Smooth muscle cell (in vitro differentiated cells): ENCODE data around the gene FAM222A. TPM values are rescaled to one million over a fixed set of nuclear protein-coding genes. Genes with fewer than 3 reads are reported as not detected.

Source experiments
- DNase-seq: peaks from one replicate; lab custom pipeline; 2025; ENCODE audit not compliant: unreplicated experiment; lab: John Stamatoyannopoulos, UW
- H2AFZ ChIP-seq: fragments of 200-600 bp; sonication (generic); 2 replicates; pipeline ENCODE4 v1.6.0; 2016; ENCODE audit warnings: antibody characterized with exemption, low read depth, mild to moderate bottlenecking
- H3F3A ChIP-seq: fragments of 200-600 bp; sonication (generic); 2 replicates; pipeline ENCODE4 v1.6.0; 2017; ENCODE audit warnings: antibody characterized with exemption, low read depth
- H3K27ac ChIP-seq: fragments of 200-600 bp; sonication (generic); 2 replicates; pipeline ENCODE4 v1.5.1; 2016; ENCODE audit warnings: low read depth, mild to moderate bottlenecking
- H3K27me3 ChIP-seq: fragments of 200-600 bp; sonication (generic); 2 replicates; pipeline ENCODE4 v1.6.1; 2016; ENCODE audit warnings: low read depth, mild to moderate bottlenecking
- H3K36me3 ChIP-seq: fragments of 200-600 bp; sonication (generic); 2 replicates; pipeline ENCODE4 v1.5.1; 2016; ENCODE audit warnings: low read depth
- H3K4me1 ChIP-seq: fragments of 200-600 bp; sonication (generic); 2 replicates; pipeline ENCODE4 v1.5.1; 2016; ENCODE audit warnings: low read depth
- H3K4me2 ChIP-seq: fragments of 200-600 bp; sonication (generic); 2 replicates; pipeline ENCODE4 v1.6.0; 2016; ENCODE audit warnings: mild to moderate bottlenecking
- H3K4me3 ChIP-seq: fragments of 200-600 bp; sonication (generic); 2 replicates; pipeline ENCODE4 v1.5.1; 2016; ENCODE audit warnings: mild to moderate bottlenecking
- H3K79me2 ChIP-seq: fragments of 200-600 bp; sonication (generic); 2 replicates; pipeline ENCODE4 v1.6.0; 2016; ENCODE audit warnings: low read depth, mild to moderate bottlenecking
- H3K9ac ChIP-seq: fragments of 200-600 bp; sonication (generic); 2 replicates; pipeline ENCODE4 v1.6.0; 2016; ENCODE audit warnings: low read depth
- H3K9me3 ChIP-seq: fragments of 200-600 bp; sonication (generic); replicated peaks from 2 replicates; pipeline ENCODE4 v1.5.1; 2016; ENCODE audit warnings: low read depth
- H4K20me1 ChIP-seq: fragments of 200-600 bp; sonication (generic); 2 replicates; pipeline ENCODE4 v1.6.0; 2016; ENCODE audit warnings: low read depth
- WGBS: methylation state at CpG from one replicate; pipeline ENCODE4 v1.1.7; 2016; ENCODE audit warnings: low lambda C conversion rate; 5-methylcytosine and 5-hydroxymethylcytosine counted together
- polyA plus RNA-seq: library from polyadenylated mRNA; unstranded; fragments of >200 nt; fragmentation: Nextera tagmentation; extraction: Ambion mirVana; gene quantifications from 2 replicates; pipeline ENCODE4 v1.2.1, GENCODE V29; 2016
- total RNA-seq: library from RNA; depleted of rRNA; stranded (reverse); fragments of >200 nt; gene quantifications from 2 replicates; pipeline ENCODE4 v1.2.3, GENCODE V29; 2014
- TF ChIP-seq, protein P1 (sequence below): fragments of 200-600 bp; sonication (generic); IDR thresholded peaks from 2 replicates; pipeline ENCODE4 v1.5.1; 2017; ENCODE audit warnings: borderline replicate concordance, mild to moderate bottlenecking, antibody characterized with exemption; ENCODE audit not compliant: insufficient read depth, poor library complexity, severe bottlenecking

Gene FAM222A
- total and polyA plus RNA-seq, 2 experiments from 2014 or later = 0.85 to 1.7 TPM

DNA sequence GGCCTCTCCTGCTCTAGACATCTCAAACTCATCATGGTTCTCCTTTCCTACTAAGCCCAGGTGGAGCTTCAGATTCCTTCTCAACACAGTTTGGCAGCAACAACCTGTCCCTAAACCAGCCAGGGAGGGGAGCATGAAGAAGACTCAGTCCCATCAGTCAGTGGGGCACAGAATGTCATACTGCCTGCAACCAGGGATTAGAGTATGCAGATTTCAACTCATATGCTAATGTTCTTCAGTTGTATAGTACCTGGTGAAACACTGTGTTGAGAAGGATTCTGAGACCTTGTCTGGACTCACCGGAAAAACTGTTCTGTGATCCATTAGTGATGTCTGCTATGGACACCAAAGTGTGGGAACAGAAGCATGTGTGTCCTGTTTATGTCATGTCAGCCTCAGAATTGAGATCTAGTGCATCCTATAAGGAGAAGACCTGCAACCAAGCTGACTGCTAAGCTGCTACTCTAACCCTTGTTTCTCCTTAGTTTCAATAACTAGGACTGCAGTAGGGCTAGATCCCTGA lies 76.0 kb downstream of the FAM222A start:
- no peak overlapping the region for H3K9ac ChIP-seq
- no peaks in the 10 kb centered on the region for H3K4me1 ChIP-seq
- H3K79me2 ChIP-seq = no peaks in the 10 kb centered on the region
- H3F3A ChIP-seq = no peaks in the 10 kb centered on the region
- no peaks in the 10 kb centered on the region for H3K27me3 ChIP-seq
- H3K36me3 ChIP-seq = no peaks in the 10 kb centered on the region
- H4K20me1 ChIP-seq = no peaks in the 10 kb centered on the region
- TF ChIP-seq, protein P1, sequence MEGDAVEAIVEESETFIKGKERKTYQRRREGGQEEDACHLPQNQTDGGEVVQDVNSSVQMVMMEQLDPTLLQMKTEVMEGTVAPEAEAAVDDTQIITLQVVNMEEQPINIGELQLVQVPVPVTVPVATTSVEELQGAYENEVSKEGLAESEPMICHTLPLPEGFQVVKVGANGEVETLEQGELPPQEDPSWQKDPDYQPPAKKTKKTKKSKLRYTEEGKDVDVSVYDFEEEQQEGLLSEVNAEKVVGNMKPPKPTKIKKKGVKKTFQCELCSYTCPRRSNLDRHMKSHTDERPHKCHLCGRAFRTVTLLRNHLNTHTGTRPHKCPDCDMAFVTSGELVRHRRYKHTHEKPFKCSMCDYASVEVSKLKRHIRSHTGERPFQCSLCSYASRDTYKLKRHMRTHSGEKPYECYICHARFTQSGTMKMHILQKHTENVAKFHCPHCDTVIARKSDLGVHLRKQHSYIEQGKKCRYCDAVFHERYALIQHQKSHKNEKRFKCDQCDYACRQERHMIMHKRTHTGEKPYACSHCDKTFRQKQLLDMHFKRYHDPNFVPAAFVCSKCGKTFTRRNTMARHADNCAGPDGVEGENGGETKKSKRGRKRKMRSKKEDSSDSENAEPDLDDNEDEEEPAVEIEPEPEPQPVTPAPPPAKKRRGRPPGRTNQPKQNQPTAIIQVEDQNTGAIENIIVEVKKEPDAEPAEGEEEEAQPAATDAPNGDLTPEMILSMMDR = no peak
- no peak overlapping the region for H2AFZ ChIP-seq
- H3K9me3 ChIP-seq = no peaks in the 10 kb centered on the region
- 97% methylated on average over 1 of the region's 1 CpG for WGBS
- H3K4me2 ChIP-seq = no peak overlapping the region
- no peak overlapping the region for H3K4me3 ChIP-seq
- no peak overlapping the region for H3K27ac ChIP-seq
- DNase-seq = no peak

DNA sequence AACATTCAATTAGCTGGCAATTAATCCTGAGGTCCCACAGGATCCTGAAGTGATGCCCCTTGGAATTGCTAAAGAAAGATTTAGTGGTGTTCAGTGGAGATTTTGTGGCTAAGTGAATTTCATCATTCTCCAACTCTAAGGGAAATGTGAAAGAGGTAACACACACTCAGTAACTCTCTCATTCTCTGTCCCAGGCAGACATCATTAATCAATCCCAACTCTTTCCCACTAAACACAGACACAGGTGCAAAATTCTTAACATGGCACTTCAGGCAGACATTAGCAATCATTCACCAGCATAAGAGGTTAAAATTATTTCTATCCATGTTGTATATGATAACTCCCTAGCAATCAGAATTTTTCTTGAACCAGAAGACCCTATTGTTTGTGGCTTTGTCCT lies 79.4 kb downstream of the FAM222A start:
- no peak overlapping the region for H2AFZ ChIP-seq
- H3K9ac ChIP-seq = no peak overlapping the region
- TF ChIP-seq, protein P1 = no peak
- DNase-seq = no peak
- no peaks in the 10 kb centered on the region for H3K4me1 ChIP-seq
- H3F3A ChIP-seq = no peaks in the 10 kb centered on the region
- no peaks in the 10 kb centered on the region for H3K9me3 ChIP-seq
- no peaks in the 10 kb centered on the region for H3K27me3 ChIP-seq
- H4K20me1 ChIP-seq = no peaks in the 10 kb centered on the region
- no peak overlapping the region for H3K4me2 ChIP-seq
- H3K4me3 ChIP-seq = no peak overlapping the region
- no peak overlapping the region for H3K27ac ChIP-seq
- H3K79me2 ChIP-seq = no peaks in the 10 kb centered on the region
- H3K36me3 ChIP-seq = no peaks in the 10 kb centered on the region

DNA sequence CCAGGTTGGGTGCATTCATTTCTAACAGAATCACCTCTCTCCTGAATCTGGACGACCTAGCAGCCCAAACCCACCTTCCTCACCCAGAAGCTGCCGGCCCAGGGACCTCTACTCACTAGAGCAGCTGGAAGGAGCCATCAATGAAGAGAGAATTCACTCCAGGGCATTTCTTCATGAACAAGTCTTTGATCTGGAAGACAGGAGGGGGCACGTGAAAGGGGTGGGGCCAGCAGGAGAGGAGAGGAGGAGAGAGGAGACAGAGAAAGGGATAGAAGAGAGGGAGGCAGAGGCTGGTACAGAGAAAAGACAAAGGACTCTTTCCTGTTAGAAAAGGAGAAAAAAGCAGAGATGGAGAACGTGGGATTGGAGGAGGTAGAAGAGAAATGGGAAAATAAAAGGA lies 79.8 kb downstream of the FAM222A start:
- H3F3A ChIP-seq = no peaks in the 10 kb centered on the region
- H3K36me3 ChIP-seq = no peaks in the 10 kb centered on the region
- H3K4me2 ChIP-seq = no peak overlapping the region
- WGBS = 55% methylated on average over 4 of the region's 4 CpGs
- TF ChIP-seq, protein P1 = no peak
- H4K20me1 ChIP-seq = no peaks in the 10 kb centered on the region
- DNase-seq = no peak
- no peak overlapping the region for H3K27ac ChIP-seq
- H3K27me3 ChIP-seq = no peaks in the 10 kb centered on the region
- no peaks in the 10 kb centered on the region for H3K79me2 ChIP-seq
- H3K4me3 ChIP-seq = no peak overlapping the region
- H3K9me3 ChIP-seq = no peaks in the 10 kb centered on the region
- no peak overlapping the region for H3K9ac ChIP-seq
- no peaks in the 10 kb centered on the region for H3K4me1 ChIP-seq
- H2AFZ ChIP-seq = no peak overlapping the region

DNA sequence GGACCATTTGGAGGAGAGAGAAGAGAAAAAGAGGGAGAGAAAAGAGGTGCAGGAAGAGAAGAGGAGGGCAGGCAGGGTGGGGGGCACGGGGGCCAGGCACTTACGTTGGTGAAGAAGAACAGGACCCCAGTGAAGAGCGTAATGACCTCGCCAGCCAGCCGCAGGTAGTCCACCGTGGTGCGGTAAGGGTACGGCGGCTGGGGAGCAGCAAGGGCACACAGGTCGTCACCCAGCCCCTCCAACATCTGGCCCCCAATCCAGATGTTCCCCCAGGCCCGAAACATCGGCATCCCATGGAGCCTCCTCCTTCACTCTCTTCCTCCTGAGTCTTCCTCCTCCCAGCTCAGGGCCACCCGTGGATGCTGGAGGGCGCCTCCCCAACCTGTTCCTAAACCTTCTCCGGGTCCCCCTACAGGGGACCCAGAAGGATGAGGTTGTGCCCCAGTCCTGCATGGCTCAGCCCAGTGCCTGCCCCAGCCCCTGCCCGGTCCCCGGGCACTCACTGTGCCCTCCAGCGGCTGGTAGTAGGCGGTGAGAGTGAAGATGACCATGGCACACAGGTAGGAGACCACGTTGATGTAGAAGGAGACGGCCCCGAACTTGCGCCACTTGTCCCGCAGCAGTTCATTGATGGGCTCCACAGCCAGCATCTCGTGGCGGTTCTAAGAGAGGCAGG lies 80.3 kb downstream of the FAM222A start:
- Histone ChIP-seq H4K20me1 (no peaks in the 10 kb centered on the region), H3K9me3 (no peaks in the 10 kb centered on the region), H3K36me3 (no peaks in the 10 kb centered on the region), H3K27me3 (no peaks in the 10 kb centered on the region), H2AFZ (no peak overlapping the region), H3F3A (no peaks in the 10 kb centered on the region), H3K79me2 (no peaks in the 10 kb centered on the region), H3K4me3 (no peak overlapping the region), H3K4me1 (no peaks in the 10 kb centered on the region), H3K4me2 (no peak overlapping the region), H3K9ac (no peak overlapping the region), H3K27ac (no peak overlapping the region)
- WGBS = 92% methylated on average over 26 of the region's 26 CpGs
- TF ChIP-seq, protein P1 = no peak
- DNase-seq = no peak
